Measurements from ENCODE around the gene HS1BP3. TPM values are rescaled to one million over a fixed set of nuclear protein-coding genes. Genes with fewer than 3 reads are reported as not detected.

HS1BP3 gene, protein sequence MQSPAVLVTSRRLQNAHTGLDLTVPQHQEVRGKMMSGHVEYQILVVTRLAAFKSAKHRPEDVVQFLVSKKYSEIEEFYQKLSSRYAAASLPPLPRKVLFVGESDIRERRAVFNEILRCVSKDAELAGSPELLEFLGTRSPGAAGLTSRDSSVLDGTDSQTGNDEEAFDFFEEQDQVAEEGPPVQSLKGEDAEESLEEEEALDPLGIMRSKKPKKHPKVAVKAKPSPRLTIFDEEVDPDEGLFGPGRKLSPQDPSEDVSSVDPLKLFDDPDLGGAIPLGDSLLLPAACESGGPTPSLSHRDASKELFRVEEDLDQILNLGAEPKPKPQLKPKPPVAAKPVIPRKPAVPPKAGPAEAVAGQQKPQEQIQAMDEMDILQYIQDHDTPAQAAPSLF
- 17.9 and 21.8 TPM in 2 replicates for total RNA-seq

DNA sequence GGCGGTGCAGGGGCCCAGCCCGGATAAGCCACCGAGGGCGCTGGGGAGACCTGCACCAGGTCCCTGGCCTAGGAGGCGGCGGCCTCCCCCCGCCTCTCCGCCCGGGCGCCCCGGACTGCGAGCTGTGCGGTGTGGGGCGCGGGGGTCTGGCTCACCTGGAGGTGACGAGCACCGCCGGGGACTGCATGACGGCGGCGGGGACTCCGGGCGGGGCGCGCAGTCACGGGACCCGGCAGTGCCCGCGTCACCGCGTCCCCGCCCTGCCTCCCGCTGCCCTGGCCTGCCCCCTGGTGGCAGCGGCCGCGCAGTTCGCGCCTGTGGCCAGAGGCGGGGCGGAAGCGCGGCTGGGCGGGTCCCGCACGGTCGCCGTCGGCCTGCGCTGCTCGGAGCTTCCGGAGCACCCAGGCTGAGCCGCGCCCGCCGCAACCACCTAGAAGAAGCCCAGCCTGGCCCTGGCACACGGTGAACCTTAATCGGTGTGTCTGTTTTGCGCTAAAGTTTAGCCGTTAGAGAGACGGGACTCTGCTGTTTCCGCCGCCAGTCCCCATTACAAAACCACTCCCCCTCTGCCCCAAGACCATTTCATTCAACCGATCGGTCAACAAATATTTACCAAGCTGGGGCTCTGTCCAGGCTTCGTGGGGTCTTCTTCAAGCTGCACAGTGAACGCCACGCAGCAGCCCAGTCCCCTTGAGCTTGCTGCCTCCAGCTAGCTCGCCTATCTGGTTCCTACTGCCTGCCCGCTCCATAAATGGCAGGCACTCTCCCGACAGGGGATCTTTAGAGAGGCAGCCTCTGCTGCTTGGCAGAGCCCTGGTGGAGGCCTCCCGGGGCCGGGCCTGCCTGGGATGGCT is at the start of gene HS1BP3:
Gene HS1BP3, minus strand, starts transcription at position 222 of the 854 bp plus-strand sequence. Its CDS starts 35 bp downstream, at position 187.
- peak; percentile 82 to 90 for DNase-seq (ENCODE audit: low read depth in 2 of 2)

DNA sequence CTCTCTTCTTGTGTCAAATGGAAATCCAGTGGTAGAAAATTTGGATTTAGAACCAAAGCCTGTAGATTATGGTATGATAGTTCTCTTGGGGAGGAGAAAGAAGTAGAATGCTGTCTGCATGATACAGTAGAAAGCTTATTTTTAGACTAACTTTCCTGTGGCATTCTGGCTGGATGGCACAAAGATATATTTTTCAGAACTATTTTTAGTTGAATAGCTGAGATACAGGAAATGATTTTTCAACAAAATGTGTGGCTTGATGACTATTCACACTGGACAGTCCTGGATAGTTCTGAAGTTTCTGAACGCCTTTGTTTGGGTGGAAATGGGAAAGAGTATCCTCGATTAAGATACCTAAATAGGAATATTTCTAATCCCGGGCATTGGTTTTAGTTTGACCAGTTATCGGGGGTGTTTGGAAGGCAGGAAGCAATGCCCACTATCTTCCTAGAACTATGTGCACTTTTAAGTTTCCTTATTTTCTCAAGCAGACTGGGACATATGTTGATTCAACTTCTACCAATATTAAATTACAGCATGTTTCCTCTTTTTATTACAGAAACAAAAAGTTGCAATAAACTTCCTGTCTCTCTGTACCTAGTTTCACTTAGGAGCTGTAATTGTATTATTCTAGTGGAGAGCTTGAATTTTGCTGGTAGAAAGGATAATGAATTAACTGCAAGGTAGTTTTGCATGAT is 48.2 kb upstream of the HS1BP3 start:
- peak; percentile 46 to 57 for DNase-seq (ENCODE audit: low read depth in 2 of 2)

DNA sequence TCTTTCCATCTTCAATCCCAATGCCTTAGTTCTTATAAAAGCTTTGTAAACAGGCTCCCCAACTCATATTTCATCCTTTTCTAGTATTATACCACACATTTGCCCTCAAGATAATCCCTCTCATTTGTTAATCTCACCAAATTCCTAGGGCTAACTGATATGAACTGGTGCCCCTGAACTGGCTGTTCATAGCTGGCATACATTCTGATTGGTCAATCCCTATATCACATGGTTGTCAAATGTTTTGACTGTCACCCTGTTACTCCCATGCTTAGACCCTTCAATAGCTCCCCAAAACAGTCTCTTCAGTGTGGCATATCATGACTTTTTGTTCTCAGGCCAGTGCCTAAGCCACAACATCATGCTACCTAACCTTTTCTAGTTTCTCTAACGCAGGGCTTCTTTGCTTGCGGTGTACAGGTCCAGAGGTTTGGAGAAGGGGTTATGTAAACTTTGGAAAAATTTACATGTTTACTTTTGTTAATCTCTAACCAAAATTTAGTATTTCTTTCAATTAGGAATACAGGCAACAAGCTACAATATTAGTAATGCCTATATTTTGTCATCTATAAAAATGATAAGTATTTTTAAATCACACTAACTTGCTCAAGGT is 46.5 kb upstream of the HS1BP3 start:
- no peak for DNase-seq (ENCODE audit: low read depth in 2 of 2)

DNA sequence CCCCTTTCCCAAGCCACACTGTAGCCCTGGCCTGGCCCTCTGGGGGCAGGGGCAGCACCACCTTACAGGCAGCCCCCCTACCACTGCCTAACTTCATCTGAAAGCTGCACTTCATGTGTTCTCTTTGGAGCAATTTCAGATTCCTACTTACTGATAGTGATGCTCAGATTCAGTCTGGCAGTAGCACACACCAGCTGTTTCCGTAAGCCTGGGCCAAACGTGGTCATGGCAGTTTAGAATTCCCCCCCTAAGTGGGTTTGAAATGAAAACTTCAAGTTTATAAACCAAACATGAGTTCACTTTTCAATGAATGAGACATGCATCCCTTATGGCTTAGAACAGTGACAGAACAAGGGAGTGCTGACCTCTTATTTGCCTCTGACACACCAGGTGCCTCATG is 45.5 kb upstream of the HS1BP3 start:
- no peak for DNase-seq (ENCODE audit: low read depth in 2 of 2)

DNA sequence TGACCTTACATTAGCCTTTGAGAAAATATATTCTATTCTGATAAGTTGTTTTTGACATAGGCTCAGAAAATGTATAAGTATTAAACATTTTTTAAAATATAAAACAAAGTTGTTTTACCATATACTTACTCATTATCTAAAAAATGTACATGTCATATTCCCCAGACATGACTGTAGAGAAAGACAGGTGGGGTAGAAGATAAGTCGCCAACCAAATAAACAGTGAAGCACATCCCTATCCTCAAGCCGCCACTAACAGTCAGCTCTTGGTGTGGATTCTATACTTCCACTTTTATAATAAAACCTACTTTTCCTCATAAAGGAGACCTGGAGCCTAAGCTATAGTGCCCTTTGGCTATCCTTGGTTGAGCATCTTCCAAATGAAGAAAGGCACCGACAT is 42.4 kb upstream of the HS1BP3 start:
- no peak for DNase-seq (ENCODE audit: low read depth in 2 of 2)

DNA sequence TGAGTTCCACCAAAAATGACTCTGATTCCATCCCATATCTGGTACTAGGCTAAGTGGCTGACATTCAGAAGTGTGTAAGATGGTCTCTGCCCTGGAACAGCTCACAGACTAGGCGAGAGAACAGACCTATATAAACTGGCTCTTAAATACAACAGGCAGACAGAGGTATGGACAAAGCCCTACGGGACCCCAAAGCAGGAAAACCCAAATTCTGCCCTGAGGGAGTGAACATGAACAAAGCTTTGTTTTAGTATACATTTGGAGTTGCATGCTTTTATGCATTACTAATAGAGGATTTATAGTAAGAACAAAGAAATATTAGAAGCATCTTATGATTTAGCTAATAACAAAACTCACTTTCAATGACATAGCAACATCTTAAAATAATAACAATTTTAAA is 41.2 kb upstream of the HS1BP3 start:
- no peak for DNase-seq (ENCODE audit: low read depth in 2 of 2)

DNA sequence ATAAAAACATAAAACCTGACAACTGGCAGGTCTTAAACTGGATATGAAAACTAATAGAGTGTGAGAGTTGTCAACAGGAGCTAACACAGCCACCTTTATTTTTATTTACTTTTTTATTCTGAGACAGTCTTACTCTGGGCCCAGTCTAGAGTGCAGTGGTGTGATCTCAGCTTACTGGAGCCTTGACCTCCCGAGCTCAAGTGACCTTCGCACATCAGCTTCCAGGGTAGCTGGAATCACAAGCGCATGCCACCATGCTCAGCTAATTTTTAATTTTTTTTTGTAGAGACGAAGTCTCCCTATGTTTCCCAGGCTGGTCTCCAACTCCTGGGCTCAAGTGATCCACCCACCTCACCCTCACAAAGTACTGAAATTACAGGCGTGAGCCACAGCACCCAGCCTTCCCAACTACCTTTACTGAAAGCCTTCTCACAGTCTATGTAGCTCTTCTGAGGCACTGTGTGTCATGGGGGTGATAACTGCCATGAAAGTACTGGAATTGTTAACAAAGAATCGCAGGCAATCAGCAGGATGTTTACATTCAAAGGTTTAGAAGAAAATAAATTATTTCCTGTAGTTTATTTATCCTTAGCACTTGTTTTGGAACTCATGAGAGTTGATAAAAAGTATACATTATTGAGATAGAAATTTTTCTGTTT is 40.3 kb upstream of the HS1BP3 start:
- no peak for DNase-seq (ENCODE audit: low read depth in 2 of 2)

DNA sequence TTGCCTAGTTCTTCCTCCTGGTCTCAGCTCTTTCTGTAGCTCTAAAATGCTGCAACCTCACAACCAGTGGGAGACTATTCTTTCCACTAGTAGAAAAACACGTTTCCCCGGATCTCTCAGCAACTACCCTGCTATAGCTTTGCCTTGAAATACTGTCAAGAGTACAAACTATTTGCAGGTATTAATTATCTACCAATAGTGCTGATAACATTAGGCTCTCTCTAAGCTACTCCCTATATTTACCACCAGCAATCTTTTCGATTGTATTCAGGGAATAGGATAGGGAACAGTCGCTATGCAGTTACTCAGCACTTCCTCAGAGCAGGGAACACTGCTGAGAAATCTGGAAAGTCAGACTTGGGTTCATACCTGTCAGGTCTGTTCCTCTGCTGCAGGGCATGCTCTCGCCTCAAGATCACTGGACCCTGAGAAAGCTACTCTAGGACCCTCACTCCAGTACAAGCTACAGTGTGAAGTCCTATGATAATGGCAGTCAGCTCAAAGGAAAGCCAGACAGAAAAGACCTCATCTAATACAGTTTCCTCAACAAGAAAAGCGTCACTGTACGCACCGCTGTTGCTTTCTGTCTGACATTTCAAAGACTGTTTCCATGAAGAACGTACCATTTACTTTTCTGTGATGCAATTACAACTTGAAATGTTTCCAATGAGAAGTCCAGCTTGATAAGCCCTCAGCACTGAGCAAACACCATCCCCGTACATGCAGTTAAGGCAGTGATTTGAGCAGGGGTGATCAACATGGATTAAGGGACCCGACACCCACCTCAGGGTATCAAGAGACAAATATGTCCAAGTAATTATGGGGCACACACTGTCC is 38.7 kb upstream of the HS1BP3 start:
- no peak for DNase-seq (ENCODE audit: low read depth in 2 of 2)

DNA sequence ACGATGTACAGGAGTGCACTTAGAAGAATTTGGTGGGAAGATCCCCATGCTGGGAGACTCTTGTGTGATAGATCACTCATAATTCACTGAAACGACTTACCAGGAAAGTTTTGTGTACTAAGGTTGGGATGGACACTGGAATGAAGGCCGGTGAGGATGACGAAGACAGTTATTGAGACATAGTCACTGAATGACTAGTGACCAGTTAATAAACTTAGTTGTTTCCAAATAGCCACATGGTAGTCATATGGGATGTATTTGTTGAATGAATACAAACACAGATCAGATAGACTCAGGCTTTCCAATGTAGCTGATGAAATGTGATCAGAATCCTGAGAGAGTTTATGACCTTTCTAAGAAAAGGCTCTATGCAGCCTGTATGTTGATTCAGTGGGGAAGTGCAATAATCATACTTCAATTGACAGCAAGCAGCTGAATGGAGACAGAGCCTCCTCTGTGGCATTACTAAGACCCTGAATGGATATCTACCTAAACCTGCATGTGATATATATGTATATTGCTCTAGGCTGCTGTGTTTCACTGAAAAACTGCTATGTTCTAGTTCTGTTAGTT is 36.4 kb upstream of the HS1BP3 start:
- no peak for DNase-seq (ENCODE audit: low read depth in 2 of 2)

DNA sequence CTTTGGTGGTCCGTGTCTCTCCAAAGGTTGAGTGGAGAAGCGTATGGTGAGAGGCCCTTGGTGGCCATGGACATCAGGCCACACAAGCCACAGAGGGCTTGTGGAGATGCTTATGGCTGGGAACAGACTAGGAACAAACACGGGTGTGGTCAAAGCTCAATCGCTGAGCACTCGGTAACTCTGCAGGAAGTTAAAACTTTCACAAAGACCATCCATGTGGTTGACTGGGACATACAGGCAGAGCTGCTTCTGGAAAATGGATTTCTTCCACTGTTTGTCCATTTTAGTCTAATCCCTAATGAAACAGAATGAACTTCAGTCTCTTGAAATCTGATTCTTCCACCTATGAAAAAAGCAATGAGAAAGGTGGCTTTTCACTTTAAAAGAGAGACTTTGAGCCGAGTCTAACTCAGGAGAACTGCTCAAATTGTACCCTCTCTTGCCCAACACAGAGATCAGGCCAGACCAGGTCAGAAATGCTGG is 33.7 kb upstream of the HS1BP3 start:
- no peak for DNase-seq (ENCODE audit: low read depth in 2 of 2)

DNA sequence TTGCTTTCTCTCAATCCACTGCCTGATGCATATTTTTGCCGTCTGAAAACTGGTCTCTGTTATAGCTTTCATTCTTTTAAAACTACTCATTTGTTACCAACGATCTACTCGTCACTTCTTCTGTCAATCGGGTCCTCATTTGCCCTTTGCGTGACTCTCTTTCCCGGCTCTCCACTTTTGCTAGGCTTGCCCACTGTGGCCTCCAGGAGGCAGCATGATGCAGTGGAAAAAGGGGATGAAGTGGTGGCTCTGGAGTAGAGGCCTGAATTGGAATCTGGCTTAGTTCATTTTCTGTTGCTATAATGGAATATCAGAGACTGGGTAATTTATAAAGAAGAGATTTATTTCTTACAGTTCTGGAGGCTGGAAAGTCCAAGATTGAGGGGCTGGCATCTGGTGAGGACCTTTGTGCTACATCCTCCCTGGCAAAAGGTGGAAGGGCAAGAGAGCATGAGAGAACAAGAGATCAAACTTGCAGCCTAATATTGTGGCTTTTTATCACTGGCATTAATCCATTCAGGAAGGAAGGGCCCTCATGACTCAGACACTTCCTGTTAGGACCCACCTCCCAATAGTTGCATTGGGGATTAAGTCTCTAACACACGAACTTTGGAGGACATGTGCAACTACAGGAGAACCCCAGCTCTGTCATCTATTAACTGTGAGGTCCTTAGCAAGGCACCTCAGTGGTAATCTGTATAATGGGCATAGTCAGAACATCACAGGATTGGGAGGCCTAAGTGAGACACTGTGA is 31.4 kb upstream of the HS1BP3 start:
- DNase-seq (ENCODE audit: low read depth in 2 of 2), result peak; percentile 40 to 67

DNA sequence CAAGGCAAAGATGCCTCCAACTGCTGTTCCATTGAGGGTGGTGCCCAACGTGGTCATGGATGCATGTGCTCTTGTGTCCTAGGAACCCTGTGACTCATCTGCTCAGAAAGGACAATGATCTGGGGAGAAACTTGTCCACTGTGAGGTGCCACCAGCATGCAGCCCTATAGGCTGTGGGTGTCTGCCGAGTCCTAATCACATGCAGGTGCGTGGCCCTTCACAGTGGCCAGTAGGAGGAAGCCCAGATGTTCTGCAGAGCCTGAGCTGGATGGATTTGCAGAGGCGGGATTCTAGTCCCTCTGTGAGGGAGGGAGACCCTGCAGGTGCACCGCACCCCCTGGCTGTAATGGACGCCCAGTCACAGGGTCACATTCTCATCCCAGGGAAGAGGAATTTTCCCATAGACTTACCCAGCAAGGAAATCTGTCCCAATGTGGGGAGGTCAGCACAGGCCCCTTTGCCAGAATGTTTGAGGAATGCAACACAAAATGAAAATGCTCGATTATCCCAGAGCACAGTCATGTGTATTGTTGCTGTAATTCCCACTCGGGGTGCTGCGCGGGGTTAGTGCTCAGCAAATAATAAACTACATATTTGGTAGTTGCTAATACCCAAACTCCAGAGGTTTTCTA is 30.0 kb upstream of the HS1BP3 start:
- no peak for DNase-seq (ENCODE audit: low read depth in 2 of 2)

DNA sequence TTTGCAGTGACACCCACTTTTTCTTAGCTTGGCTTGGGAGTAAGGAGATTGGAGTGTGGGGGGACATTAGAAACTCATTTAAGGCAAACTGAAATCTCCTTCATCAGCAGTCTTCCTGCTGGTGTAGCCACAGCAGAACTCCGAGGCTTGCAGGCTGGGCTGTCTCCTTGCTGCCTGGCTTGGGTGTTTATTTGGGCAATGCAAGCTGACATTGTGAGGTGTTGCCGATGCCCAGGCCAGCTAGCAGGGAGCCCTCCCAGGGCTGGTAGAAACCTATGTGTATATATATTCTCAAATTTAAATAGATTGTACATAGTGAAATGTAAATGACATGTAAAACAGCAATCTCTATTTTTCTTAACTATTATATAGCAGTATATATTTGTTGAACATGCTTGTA is 27.9 kb upstream of the HS1BP3 start:
- no peak for DNase-seq (ENCODE audit: low read depth in 2 of 2)

DNA sequence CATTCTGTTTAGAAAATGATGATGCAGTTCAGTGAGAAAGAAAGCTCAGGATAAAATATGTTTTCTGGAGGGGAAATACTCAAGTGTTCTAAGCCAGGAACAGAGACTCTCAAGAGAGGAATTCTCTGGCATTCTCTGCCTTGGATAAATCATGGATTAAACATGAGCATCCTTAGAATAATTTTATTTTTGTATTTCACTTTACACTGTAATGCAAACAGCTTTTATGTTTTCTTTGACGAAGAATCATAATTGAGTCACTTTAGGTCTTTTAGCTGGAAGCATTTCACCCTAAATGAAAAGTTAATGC is 27.1 kb upstream of the HS1BP3 start:
- DNase-seq (ENCODE audit: low read depth in 2 of 2), result no peak

DNA sequence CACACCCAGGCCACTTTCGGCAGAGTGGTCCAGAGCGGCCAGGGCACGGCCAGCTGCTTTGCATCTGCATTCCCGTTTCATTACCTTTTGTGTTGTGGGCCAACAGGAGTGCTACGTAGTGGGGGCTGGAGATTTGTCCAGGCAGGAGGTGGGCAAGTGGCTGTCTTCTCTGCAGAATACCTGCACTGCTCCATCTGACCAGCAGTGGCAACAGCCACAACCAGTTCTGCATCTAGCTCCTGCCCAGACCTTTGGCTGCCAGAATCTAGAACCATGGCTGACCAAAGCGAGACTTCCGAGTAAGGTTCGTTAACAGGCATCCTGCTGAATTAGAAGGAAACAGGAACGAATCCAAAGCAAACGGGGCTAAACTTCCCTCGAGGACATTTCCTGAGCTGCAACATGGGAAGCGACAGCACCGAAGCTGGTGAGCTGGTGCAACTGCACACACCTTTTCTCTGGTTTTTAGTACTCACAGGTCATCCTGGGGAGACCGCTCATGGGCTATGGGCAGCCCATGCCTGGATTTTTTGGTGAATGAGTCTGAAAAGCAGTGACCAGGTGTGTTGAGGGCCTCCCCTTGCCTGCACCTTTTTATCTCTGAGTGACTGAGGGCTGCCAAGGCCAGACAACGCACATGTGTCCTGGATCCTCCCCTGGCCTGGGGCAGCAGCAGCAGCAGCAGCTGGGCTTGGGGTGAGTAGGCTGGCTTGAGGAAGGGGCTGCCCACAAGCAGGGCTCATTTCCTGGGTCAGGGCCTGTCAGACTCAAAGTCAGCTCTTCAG is 26.6 kb upstream of the HS1BP3 start:
- peak in 1 of 2 donors; percentile 48 for DNase-seq (ENCODE audit: low read depth in 2 of 2)

DNA sequence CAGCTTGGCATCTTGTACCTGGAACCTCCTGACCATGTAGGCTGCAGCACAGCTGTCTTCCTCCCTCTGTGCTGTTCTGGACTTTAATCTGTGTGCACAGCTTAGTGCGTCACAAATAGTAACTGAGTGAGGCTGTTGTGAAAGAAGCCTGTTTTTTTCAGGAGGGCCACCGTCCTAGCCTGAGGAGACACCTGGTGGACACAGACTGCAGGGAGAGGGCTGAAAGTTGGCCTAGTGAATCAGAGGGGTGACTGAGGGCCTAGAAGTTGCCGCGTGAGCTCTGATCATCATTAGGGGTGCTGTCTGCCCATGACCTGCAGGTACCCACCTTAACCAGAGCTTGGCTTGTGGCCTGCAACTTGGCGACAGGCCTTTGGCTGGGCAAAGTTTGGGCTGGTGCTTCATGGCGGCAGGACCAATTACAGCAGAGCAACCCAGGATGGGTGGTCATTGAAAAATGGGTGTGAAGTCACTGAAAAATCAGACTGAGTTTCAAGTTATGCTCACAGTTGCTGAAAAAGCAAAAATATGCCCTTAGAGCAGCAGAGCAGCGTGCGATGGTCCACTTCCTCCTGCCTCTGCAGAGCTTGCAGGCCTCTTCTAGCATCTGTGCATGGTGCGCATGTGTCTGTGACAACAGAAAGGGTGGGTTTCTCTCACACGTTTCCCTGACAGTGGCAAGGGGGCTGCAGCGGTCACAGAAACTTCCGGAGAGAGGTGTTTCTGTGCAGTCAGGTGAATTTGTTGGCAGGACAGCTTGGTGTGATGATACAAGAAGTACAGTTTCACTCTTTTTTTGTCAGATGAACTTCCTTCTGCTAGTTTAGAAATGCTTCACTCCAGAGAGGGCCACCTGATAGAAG is 25.7 kb upstream of the HS1BP3 start:
- no peak for DNase-seq (ENCODE audit: low read depth in 2 of 2)

Measured in lung microvascular endothelial cell (primary cell).